Muscle of leg (tissue), 11 donors: ENCODE results near the gene HTR5A. TPM values are rescaled to one million over a fixed set of nuclear protein-coding genes. Genes with fewer than 3 reads are reported as not detected.

Experiments used
- DNase-seq: peaks from one replicate; pipeline ENCODE4 v3.0.0; 2013
- H3K27ac ChIP-seq: one replicate; pipeline ENCODE4 v1.5.1; 2013; ENCODE audit warnings: mild to moderate bottlenecking, low read length, control low read depth
- H3K27me3 ChIP-seq: one replicate; pipeline ENCODE4 v1.6.1; 2013; ENCODE audit warnings: low read length; ENCODE audit not compliant: control insufficient read depth, insufficient read depth
- H3K36me3 ChIP-seq: one replicate; pipeline ENCODE4 v1.6.1; 2013; ENCODE audit warnings: low read length; ENCODE audit not compliant: control insufficient read depth, insufficient read depth
- H3K4me1 ChIP-seq: one replicate; pipeline ENCODE4 v1.6.1; 2013; ENCODE audit warnings: low read length; ENCODE audit not compliant: control insufficient read depth, insufficient read depth
- H3K4me3 ChIP-seq: one replicate; pipeline ENCODE4 v1.5.1; 2013; ENCODE audit warnings: low read length, control low read depth
- H3K9me3 ChIP-seq: replicated peaks from 2 replicates; pipeline ENCODE4 v1.6.1; 2013; ENCODE audit warnings: low read depth, low read length; ENCODE audit not compliant: control insufficient read depth
- WGBS: methylation state at CpG from one replicate; pipeline ENCODE4 v1.1.5; 2013; ENCODE audit warnings: missing lambda C conversion rate; ENCODE audit not compliant: insufficient coverage; 5-methylcytosine and 5-hydroxymethylcytosine counted together
- polyA plus RNA-seq, 8 donors: library from polyadenylated mRNA; unstranded; fragments of 120-200 nt; gene quantifications; one replicate each; pipeline versions ENCODE4 v1.2.1 to v1.2.3, GENCODE V29; 2013; ENCODE audit warnings: inconsistent platforms in 1 of 8, low replicate concordance in 1 of 8; ENCODE audit not compliant: insufficient read length in 8 of 8, insufficient read depth in 1 of 8
- total RNA-seq: library from RNA; stranded (reverse); fragments of 120-200 nt; gene quantifications from one replicate; pipeline ENCODE4 v1.2.4, GENCODE V29; 2013

HTR5A gene
- total and polyA plus RNA-seq, 9 donors: not detected

DNA sequence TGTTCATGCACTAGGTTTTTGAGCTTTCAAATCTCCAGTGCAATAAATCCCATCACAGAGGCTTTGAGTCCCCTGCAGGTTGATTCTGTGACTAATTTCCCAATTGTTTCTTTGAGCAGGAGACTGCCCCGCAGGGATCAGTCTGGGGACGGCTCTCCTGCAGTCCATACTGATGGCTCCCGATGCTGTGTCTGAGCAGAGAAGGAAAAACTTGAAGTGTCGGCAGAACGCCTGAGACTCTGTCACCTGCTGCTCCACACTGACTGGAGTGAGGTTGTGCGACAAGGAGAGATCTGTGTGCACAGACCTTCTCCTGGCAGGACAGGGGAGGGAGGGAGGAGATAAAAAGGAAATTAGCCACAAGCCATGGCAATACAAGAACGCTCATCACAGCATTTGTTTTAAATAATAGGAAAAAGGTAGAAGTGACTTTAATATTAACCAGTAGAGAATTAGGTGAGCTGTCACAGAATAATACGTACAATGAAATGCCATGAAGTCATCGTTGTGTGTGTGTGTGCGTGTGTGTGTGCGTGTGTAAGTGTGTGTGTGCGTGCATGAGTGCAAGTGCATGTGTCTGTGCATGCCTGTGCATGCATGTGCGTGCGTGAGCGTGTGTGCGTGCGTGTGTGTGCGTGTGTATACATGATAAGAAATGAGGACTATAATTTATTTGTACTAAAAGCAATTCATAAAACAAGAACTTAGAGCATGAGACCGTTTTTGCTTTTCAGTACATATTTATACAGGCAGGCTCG is 38.2 kb downstream of the HTR5A start:
- no peaks in the 10 kb centered on the region for H3K36me3 ChIP-seq
- H3K4me1 ChIP-seq: no peaks in the 10 kb centered on the region
- DNase-seq: no peak
- no peak overlapping the region for H3K4me3 ChIP-seq
- H3K9me3 ChIP-seq: no peaks in the 10 kb centered on the region
- no peak overlapping the region for H3K27ac ChIP-seq
- H3K27me3 ChIP-seq: peaks cover 9% of the 10 kb centered on the region
- 52% methylated on average over 10 of the region's 20 CpGs for WGBS

DNA sequence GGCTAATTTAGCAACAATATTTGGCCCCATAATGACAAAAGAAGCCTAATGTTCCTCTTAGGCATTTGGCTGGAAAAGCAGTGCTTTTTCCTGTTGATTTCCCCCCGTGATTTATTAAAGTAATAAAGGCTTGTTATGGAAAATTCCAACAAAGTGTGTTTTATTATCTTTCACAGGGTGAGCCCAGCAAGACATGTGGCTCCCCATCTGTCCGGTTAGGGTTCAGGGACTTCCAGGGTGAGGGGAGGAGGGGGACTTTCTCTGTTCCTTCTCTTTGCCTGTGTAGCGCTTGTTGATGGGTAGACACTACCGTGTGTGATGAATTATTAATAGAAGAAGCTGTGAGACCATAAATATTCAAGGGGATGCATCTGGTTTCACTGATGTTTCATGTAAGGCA is 39.0 kb downstream of the HTR5A start:
- WGBS: no CpG with 5 or more reads among the region's 4 CpGs
- Histone ChIP-seq H3K4me3 (no peak overlapping the region), H3K27me3 (peaks cover 11% of the 10 kb centered on the region), H3K4me1 (no peaks in the 10 kb centered on the region), H3K9me3 (no peaks in the 10 kb centered on the region), H3K27ac (no peak overlapping the region), H3K36me3 (no peaks in the 10 kb centered on the region)
- no peak for DNase-seq

DNA sequence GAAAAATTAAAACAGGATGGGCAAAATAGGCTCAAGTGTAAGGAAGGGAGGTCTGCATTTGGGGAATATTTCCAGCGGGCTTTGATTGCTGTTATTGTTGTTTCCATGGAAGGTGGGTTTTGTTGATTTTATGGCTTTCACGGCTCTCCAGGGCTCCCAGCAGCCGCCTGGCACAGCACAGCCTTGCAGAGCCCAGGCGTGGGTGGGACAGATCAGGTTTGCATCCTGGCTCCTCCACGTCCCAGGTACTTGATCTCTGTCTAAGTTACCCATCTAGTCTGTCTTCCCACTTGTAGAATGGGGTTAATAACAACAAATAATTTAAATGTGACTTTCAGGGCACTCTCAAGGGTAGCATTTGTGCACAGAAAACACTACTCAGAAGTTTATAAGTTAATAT is 45.2 kb downstream of the HTR5A start:
- no peak overlapping the region for H3K27ac ChIP-seq
- no peaks in the 10 kb centered on the region for H3K4me1 ChIP-seq
- no peaks in the 10 kb centered on the region for H3K9me3 ChIP-seq
- WGBS: 63% methylated on average over 2 of the region's 5 CpGs
- peaks cover 4% of the 10 kb centered on the region for H3K27me3 ChIP-seq
- no peak for DNase-seq
- H3K4me3 ChIP-seq: no peak overlapping the region
- no peaks in the 10 kb centered on the region for H3K36me3 ChIP-seq

DNA sequence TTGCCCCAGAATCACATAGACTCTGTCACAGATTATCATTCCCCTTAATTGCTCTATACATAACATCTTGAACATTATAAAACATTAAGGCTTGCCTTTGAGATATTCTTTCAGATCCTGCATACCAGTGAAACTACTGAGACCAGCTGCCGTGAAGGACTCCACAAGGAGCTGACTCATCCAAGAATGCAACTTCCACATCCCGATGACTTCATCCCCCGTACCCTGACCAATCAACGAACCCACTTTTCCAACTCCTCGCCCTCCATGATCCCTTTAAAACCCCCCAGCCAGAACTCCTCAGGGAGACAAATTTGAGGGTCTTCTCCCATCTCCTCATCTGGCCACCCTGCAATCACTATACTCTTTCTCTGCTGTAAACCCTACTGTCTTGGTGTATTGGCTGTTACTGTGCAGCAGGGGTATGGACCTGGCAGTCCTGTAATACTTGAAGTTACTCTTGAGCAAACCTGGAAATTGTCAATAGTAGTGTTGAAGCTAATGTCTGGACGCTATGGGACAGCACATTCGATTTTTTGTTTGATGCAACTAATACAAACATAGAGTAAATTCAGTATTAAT is 49.8 kb downstream of the HTR5A start:
- 80% methylated on average over 4 of the region's 7 CpGs for WGBS
- H3K27me3 ChIP-seq: no peaks in the 10 kb centered on the region

DNA sequence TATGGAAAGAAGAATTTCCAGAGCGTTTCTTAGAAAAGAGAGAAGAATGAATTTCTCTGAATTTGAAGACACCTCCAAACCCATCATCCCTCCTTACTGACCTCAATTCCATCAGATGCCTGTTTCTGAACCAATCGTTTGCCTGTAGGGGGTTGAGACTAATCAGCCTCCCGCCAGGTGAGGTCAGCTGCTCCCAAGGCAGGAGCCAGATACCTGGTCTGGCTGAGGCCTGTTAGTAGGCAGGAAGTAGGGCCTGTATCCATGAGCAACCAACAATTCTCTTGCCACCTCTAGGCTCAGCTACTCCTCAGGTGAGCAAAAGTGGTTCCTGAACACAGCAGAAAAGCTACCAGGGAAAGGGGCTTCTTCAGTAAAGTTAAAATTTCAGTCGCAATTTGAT is 50.3 kb downstream of the HTR5A start:
- no CpG with 5 or more reads among the region's 4 CpGs for WGBS
- H3K4me1 ChIP-seq: no peaks in the 10 kb centered on the region
- H3K4me3 ChIP-seq: no peak overlapping the region
- no peak for DNase-seq
- no peak overlapping the region for H3K27ac ChIP-seq
- no peaks in the 10 kb centered on the region for H3K27me3 ChIP-seq
- H3K9me3 ChIP-seq: no peaks in the 10 kb centered on the region
- H3K36me3 ChIP-seq: no peaks in the 10 kb centered on the region

More for the DNA sequence above, 49.8 kb downstream of the HTR5A start:
- no peak for DNase-seq
- no peak overlapping the region for H3K27ac ChIP-seq
- no peaks in the 10 kb centered on the region for H3K36me3 ChIP-seq
- no peaks in the 10 kb centered on the region for H3K4me1 ChIP-seq
- no peaks in the 10 kb centered on the region for H3K9me3 ChIP-seq
- no peak overlapping the region for H3K4me3 ChIP-seq

DNA sequence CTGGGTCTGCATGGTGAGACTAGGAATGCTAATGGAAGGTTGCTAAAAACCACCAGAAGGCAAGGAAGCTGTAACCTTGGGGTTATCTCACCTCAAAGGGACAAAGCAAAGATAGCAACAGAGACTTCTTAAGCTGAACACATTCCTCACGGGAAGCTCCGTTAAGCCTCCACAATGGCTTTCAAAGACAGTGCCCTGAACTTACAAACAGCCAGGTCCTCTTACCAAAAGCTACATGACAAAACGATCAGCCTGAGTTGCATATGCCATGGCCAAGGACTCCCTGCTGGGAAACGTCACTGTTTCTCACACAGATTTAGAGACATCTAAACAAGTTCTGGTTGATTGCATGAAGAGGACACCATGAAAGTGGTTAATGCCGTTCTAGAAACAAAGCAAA is 52.7 kb downstream of the HTR5A start:
- no peaks in the 10 kb centered on the region for H3K27me3 ChIP-seq
- H3K27ac ChIP-seq: no peak overlapping the region
- WGBS: 52% methylated on average over 3 of the region's 5 CpGs
- H3K4me1 ChIP-seq: no peaks in the 10 kb centered on the region
- DNase-seq: no peak
- no peaks in the 10 kb centered on the region for H3K36me3 ChIP-seq
- H3K4me3 ChIP-seq: no peak overlapping the region
- H3K9me3 ChIP-seq: no peaks in the 10 kb centered on the region

DNA sequence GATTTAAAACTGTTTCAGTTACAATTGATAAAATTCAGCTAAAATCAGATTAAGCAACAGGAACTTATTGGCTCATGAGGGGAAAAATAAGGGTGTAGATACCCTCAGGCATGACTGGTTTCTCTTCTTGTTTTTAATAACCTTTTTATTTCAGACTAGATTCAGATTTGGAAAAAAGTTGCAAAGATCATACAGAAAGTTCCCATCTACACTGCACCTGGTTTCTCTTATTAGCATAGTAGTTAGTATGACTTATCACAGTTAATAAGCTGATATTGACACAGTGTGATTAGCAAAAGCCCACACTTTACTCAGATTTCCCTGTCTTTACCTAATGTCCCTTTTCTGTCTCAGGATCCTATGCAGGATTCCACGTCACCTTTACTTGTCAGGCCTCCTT is 53.3 kb downstream of the HTR5A start:
- H3K27me3 ChIP-seq: no peaks in the 10 kb centered on the region
- H3K4me1 ChIP-seq: no peaks in the 10 kb centered on the region
- H3K4me3 ChIP-seq: no peak overlapping the region
- no peak overlapping the region for H3K27ac ChIP-seq
- DNase-seq: no peak
- H3K36me3 ChIP-seq: no peaks in the 10 kb centered on the region
- 80% methylated on average over 1 of the region's 1 CpG for WGBS
- H3K9me3 ChIP-seq: no peaks in the 10 kb centered on the region

DNA sequence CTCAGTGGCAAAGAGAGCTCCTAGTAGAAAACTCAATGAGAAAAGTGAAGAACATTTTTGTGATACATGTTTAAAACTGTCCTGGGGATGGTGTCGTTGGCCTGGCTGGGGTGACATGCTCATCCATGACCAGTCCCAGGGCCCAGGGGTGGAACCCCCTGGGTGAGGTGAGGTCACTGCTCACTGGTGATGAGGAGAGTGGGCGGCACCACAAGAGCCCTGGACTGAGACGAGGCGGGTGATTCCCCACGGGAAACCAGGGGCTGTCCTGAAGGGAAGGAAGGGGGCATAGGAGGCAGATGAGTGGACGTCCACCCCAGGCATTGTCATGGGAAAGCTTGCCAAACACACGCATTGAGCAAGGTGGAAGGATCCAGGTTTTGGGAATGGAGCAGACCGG is 54.6 kb downstream of the HTR5A start:
- no peak overlapping the region for H3K27ac ChIP-seq
- no peaks in the 10 kb centered on the region for H3K36me3 ChIP-seq
- H3K9me3 ChIP-seq: no peaks in the 10 kb centered on the region
- H3K27me3 ChIP-seq: no peaks in the 10 kb centered on the region
- DNase-seq: no peak
- 85% methylated on average over 5 of the region's 8 CpGs for WGBS
- H3K4me1 ChIP-seq: no peaks in the 10 kb centered on the region
- no peak overlapping the region for H3K4me3 ChIP-seq

DNA sequence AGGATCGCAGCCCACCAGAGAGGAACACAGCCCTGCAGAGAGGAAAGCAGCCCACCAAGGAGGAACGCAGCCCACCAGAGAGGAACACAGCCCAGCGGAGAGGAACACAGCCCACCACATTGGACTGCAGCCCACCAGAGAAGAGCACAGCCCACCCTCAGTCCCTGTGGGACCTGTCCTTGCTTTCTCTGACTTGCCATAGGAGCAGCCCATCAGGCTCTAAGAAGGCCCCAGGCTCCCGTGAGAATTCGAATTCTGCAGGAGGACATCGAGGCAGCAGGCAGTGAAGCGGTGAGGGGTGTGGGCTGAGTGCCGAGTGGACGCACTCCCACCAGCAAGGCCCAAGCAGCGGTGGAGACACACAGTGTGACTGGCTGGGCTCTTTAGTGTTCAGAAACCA is 59.1 kb downstream of the HTR5A start:
- Histone ChIP-seq H3K36me3 (no peaks in the 10 kb centered on the region), H3K4me1 (no peaks in the 10 kb centered on the region), H3K27me3 (no peaks in the 10 kb centered on the region), H3K27ac (no peak overlapping the region), H3K9me3 (no peaks in the 10 kb centered on the region), H3K4me3 (no peak overlapping the region)
- no peak for DNase-seq
- WGBS: 86% methylated on average over 9 of the region's 10 CpGs

DNA sequence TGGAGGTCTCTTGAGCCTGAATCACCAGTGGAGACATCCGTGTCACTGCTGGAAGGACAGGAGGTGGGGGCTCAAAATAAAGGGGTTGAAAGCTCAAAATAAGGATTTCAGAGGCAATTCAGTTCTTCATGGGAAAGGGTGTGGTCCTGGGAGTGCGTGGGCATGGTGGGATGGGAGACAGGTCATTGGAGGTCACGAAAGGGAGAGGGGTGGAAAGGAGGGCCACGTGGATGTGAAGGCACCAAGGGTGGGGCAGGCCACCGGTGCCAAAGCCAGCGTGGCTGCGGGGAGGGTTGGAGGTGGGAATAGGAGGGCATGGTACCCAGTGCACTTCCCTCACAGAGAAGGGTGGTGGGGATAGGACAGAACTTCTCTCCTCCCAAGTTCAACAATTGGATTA is 59.7 kb downstream of the HTR5A start:
- no peak for DNase-seq
- WGBS: 82% methylated on average over 6 of the region's 7 CpGs

More for the DNA sequence above, 59.7 kb downstream of the HTR5A start:
- H3K36me3 ChIP-seq: no peaks in the 10 kb centered on the region
- H3K27ac ChIP-seq: no peak overlapping the region
- no peaks in the 10 kb centered on the region for H3K4me1 ChIP-seq
- no peaks in the 10 kb centered on the region for H3K27me3 ChIP-seq
- no peak overlapping the region for H3K4me3 ChIP-seq
- H3K9me3 ChIP-seq: no peaks in the 10 kb centered on the region
